CD4-positive, alpha-beta T cell treated with Interleukin-15 for 1 hour (primary cell): ENCODE results near the gene PRLR.

Experiments used
- DNase-seq: peaks from one replicate; pipeline ENCODE4 v3.0.0-alpha.2; 2020

The PRLR gene

GRCh38 chr5:35026941-35027340 lies 203.3 kb downstream of the PRLR start:
- no peak for DNase-seq

DNA sequence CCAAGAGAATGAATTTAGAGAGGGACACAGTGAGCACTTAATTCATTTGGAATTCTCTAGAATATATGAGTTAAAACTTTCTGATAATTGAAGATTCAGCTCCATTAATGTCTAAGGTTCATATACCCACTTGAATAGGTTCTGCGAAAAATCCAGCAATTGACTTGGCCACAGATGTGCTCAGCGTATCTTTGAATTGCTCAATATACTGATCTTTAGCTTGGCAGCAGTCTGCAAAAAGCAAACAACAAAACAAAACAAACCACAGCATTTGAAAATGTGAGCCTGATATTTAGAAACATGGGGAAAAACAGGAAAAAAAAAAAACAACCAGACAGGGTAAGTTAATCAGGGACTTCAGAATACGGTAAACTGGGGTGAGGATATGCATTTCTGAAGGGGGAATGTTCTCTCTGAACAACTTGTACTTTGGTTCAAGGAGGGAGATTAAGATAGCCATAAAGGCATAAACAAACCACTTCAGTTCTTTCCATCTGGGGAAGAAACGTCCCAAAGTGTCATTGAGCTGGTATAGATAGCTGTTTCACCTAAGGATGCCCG lies 203.9 kb downstream of the PRLR start:
- no peak for DNase-seq

DNA sequence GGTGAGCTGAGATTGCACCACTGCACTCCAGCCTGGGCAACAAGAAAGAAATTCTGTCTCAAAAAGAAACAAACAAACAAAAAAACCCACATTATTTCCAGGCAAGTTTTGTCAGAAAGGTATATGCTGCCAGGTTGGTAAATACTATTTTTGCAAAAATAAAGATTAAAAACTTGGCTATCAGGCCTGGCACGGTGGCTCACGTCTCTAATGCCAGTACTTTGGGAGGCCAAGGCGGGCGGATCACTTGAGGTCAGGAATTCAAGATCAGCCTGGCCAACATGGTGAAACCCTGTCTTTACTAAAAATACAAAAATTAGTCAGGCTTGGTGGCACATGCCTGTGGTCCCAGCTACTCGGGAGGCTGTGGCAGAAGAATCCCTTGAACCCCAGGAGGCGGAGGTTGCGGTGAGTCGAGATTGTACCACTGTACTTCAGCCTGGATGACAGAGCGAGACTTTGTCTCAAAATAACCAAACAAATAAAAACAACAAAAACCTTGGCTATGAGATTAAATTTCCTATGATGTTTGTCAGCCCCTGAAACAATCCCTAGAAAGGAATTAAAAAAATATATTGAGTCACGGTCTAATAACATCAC lies 205.3 kb downstream of the PRLR start:
- no peak for DNase-seq

DNA sequence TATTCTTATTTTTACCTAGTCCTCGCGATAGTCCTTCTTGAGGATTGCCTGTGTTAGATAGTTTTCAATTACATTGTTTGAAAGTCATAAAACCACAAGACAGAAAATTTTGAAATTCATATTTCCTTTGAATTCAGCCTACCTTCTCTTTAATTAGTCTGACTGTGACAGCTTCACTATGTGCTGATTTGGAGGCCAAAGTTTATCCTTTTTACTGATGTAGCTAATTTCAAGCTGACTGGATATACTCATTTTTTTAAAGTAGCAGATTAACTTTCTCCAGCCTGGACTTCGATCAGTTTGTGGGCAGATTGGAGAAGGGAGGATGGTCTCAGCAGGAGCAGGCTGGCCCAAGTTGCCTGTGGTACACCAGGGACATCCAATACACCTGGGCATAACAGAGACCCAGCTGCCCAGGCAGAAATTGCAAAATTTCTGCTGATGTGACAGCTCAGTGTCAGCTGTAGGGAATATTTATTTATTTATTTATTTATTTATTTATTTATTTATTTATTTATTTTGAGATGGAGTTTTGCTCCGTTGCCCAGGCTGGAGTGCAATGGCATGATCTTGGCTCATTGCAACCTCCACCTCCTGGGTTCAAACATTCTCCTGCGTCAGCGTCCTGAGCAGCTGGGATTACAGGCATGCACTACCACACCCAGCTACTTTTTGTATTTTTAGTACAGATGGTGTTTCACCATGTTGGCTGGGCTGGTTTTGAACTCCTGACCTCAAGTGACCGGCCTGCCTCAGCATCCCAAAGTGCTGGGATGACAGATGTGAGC lies 206.7 kb downstream of the PRLR start:
- no peak for DNase-seq

DNA sequence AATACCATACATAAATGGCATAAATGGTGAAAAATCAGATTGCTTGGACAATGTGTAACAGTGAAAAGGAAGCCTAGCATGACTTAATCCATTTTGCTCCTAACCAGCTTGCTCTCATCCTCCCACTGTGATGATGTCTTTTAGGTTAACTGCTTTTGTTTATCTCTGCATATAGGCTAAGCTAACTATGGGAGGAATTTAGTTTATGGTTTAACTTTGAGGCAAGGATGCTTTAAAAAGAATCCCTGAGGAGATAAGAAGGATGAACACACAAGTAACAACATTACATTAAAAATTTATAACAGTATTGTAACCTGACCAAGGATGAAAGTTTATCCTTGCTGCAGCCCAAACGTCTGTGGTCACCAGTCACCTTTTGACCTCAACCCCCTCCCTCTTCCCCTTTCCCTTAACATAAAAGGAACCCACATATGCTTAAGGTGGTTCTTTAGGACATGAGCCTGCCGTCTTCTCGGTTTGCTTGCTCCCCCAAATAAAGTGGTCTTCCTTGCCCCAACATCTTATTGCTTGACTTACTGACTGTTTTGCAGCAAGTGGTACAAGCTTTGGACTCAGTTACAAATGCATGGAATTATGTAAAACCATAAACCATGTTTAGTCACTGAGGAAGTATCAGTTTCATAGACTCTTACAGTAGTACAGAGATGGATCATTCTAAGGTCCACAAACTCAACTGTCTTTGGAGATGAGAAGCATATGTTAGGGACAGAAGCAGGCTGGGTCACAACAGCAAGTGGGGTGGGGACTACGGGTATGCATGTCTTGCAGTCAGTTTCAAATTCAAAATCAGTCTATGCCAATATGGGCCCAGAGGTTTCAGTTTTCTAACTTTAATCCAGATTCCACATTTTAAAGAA lies 213.9 kb downstream of the PRLR start:
- no peak for DNase-seq

DNA sequence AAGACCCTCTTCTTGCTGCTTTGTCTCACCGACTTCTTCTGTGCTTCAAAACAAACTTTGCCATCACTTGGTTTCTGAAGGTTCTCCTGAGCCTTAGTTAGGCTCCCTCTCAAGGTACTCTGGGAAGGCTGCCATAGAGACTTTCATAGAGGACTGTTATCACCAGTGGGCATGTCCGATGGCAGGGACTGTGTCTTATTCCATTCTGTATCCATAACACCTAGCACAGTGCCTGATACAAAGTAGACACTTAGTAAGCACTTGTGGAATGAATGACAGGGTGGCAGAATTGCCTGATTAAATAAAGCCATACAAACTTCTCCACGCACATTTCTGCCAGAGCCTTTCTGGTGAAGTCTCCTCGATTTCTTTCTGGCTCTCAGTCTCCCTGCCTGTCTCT lies 215.2 kb downstream of the PRLR start:
- no peak for DNase-seq

DNA sequence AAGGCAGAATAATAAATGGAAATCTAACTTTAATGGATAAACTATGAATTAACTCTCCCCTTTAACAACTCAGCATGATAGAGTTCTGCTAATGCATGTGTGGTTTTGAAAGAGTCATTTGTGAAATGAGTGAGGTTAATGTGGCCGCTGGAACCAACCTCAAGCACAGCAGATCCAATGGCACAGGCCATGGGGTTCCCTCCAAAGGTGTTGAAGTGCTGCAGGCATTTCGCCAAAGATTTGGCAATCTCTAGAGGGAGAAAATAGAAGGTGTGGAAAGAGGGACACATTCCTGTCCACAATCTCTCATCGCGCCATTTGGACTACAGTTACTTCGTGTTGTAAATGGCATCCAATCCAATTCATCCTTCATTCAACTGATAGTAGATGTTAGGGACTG lies 217.5 kb downstream of the PRLR start:
- no peak for DNase-seq

GRCh38 chr5:35012365-35012764 lies 217.9 kb downstream of the PRLR start:
- no peak for DNase-seq

GRCh38 chr5:35010676-35011075 lies 219.6 kb downstream of the PRLR start:
- DNase-seq, result no peak

DNA sequence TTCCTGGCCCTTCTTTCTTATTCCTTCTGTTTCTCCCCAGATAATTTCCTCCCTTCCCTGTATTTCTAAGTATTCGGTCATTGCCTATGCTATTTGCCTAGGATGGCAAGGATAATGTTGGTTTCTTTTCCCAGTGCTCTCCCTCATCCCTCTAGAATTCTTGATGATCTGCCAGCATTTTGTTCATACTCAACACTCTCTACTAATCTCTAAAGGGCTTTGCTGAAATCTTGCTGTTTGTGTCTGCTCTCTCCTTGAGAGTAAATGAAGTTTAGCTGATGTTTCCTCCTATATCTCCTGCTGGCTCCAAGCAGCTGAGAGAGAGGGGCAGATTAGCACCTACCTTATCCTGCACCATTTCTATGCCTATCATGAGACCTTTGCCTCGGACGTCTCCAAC lies 220.6 kb downstream of the PRLR start:
- DNase-seq, result no peak

- no peak for DNase-seq
These were observed 221.3 kb downstream of the PRLR start for GRCh38 chr5:35009019-35009418.

GRCh38 chr5:35004771-35005170 lies 225.5 kb downstream of the PRLR start:
- DNase-seq, result no peak

DNA sequence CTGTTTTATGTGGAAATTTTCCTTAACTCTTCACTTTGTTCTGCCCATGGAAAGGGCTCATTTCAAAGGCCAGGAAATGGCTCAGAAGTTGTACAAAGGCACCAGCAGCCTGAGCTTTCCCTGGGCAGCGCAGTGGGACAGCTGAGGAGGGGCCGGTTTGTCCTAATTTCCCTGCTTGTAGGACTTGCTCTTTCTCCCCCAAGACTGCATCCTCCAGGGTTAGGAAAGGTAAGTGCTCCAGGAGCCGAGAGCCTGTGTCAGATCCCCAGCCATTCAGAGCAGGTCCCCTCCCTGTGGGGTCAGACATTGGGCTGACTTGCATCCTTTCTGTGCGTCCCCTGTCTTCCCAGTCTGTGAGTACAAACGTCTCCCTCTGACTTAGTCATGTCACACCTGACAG lies 226.1 kb downstream of the PRLR start:
- DNase-seq, result no peak

- DNase-seq, result no peak
These were observed 227.0 kb downstream of the PRLR start for GRCh38 chr5:35003018-35003957.

- no peak for DNase-seq
These were observed 227.8 kb downstream of the PRLR start for GRCh38 chr5:35002459-35002858.

GRCh38 chr5:35001842-35002241 lies 228.4 kb downstream of the PRLR start:
- DNase-seq, result no peak
